GM21619 (cell line): Measurements from ENCODE around the gene EML6.

Source experiments
- ATAC-seq: cut with Tn5 transposase; IDR thresholded peaks from one replicate; pipeline ENCODE4 v1.9.1; 2021; ENCODE audit not compliant: unreplicated experiment

The EML6 gene

DNA sequence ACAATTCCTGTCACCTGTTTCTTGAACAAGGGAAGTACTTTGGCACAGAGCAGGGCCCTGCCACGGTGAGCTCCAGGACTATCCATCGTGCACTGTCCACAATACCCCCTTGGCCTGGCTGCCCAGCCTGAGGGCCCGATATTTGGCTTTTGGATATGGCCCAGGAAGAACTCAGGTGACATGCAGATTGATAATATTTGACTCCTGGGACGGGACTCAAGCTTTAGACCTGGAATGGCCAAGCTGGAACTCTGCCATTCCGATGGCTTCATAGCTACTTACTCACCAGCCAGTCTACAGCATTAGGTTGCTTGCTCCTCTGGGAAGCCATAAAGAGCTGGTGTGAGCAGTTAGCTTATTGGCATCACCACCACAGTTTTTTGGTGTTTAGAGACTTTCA is 26.6 kb downstream of the EML6 start:
- no peak for ATAC-seq

DNA sequence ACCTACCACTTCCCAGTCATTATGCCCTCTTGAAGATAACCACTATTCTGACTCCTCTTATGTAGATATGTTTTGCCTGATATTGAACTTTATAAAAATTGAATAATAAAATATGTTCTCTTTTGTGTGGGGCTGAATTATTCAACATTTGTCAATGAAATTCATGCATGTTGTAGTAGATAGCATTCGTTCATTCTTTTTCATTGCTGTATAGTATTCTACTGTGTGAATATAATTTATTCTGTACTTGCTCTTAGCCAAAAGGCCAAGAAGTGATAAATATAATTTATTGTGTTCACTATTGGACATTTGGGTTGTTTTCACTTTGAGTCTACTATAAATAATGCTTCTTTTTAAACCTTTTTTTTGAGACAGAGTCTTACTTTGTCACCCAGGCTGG is 29.0 kb downstream of the EML6 start:
- no peak for ATAC-seq

DNA sequence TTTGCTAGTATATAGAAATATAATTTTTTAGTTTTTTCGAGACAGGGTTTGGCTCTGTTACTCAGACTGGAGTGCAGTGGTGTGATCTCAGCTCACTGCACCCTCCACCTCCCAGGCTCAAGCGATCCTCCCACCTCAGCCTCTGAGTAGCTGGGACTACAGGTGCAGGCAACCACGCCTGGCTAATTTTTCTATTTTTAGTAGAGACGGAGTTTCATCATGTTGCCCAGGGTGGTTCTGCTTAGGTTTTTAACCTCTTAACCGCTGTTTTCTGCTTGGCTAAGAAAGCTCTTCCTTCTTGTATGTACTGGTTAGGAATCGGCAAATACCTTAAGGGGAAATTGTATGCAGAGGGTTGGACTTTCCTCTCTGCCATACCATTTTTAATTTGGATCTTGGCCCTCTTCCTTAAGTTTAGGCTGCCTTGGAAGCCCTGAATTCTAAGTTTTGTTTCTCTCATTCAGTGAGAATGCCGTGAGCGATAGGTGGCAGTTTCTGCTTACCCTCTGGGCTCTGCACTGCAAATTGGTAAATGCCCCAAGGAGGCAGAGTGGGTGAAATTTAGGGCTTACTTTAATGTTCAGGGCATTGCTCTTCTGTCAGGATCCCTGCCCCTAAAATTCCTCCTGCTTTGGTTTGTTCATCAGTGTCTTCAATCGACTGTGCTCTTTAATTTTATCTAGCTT is 32.3 kb downstream of the EML6 start:
- ATAC-seq: peak; percentile 57

DNA sequence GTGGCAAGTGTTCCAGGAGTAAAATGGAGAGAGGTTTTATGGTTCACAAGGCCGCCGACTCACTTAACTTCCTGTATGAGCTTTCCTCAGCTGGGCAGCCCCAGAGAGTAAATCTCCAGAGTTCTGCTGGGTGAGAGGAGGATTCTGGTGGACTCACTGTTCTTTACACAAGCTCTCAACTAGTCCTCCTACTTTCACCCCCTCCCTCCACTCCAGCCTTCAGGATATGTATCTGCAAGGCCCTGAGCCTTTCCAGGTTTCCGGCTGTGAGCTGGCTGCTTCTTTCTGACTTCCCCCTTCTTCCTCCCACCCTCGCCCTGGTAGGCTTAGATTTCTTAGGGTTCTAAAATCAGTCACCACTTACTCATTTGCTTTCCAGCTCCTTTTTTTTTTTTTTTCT is 34.0 kb downstream of the EML6 start:
- peak; percentile 30 for ATAC-seq

DNA sequence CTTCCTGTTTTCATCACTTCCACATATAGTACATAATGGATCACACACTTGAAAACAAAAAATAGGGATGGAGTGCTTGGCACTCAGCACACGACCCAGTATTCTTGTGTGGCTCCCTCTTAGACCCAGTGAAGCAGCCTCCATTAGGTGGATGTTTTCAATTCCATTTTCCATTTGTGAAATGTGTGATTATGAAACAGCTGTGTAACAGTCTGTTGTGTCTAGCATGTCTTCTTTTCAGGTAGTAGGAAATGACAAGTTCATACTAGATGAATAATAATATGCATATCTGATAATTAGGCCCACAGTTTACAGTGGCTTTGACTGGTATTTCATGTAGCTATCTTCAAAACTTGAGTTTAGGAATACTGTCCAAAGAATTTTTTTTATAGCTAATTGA is 35.5 kb downstream of the EML6 start:
- no peak for ATAC-seq

DNA sequence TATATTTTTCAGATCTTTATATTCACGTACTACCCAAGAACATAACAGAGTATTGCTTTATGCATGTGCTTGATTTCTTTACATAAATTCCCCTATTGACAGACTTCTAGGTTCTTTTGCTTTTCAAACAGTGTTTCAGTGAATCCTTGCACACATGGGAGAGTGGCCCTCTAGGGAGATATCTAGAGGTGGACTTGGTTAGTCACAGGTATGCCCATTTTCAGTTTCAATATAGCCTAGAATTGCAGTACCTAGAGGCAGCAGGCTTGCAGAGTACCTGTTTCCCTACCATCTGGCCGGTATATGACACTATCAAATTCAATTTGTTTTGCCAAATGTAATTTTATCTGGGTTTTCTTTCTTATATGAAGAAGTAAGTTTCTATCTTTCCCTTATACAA is 36.8 kb downstream of the EML6 start:
- peak; percentile 35 for ATAC-seq

DNA sequence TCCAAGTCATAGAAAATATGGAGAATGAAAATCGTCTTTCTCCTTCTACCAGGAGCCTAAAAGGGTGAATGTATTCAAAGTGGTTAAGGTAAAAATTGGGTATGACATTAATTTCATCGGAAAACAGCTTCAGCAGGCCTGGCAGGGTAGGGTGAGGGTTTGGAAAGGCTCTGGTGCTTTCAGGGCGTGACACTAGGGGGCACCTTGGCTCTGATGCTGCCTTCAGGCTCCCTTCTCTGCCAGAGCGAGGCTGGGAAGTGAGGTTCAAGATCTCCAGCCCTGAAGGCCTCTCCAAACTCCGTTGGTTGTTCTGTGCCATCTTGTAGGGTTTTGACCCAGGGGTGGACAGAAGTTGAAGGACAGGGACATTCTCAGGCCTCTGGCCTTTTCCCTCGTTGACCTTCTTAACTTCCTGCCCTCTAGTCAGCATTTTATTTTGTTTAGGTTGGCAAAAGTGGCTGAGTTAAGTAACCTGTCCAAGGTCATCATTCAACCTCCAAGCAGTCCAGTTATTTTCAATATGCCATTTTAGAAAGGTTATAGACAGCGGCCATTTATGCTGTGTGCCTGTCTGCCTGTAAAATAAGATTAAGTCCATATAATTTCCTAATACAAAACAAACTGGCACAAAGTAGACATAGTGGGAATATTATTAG is 40.3 kb downstream of the EML6 start:
- no peak for ATAC-seq

DNA sequence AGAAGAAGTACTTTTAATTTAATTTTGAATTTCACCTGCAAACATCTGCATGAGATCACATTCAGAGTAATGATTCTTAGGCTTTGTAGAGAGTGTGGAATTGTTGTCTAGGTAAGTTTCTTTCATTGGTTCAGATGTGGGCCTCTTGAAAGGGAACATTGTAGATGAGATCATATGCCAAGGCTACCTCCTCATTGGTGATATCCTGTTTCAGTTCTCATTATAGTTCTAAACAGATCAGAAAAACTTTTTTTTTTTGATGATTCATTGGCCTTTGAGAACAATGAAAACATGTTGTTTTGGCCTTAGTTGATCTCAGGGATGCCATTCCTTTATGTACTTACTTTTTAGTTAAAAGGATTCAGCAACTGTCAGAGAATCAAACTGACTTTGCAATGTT is 44.5 kb downstream of the EML6 start:
- ATAC-seq: no peak

DNA sequence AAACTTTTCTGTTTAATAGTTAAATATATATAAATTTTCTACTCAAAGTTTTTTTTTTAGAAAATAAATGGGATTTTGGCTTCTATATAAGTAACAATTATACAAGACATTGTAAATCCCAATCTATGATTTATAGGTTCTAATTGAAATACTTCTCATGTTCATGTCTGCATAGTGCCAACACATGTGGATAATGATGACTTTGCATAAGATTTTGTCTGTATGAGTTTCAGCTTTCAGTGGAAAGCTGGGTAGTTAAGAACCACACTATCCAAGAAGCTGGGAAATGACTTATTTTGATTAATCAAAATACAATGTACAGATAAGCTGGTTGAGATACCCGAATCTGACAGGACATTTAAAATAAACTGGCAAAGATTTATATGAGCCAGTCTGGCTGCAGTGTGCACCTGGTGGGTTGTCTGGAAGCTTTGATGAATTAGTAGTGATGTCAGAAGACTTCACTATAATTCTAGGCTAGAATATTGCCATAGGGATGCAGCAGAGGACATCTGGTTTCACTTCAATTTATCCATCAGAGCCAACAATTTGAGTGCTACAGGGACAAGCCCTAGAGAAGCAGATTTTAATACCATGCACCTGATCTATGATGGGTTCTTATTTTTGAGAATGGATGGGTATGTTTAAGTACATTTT is 45.4 kb downstream of the EML6 start:
- no peak for ATAC-seq

DNA sequence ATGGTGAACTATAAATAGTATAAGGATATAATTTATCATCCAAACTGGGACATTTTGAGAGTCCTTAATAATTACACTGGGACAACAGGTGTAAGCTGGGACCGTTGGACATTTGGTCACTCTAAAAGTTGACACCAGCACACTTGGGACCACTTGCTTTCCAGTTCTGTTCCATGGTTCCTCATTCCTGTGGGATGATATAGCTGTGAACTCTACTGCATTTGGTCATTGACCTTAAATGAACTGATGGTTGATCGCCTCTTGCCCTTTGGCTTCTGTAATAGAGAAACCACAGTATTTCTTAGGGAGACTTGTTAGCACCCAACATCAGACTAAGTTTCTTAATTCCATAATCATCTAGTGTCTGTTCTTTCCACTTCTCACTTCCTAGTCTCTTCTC is 46.7 kb downstream of the EML6 start:
- no peak for ATAC-seq

DNA sequence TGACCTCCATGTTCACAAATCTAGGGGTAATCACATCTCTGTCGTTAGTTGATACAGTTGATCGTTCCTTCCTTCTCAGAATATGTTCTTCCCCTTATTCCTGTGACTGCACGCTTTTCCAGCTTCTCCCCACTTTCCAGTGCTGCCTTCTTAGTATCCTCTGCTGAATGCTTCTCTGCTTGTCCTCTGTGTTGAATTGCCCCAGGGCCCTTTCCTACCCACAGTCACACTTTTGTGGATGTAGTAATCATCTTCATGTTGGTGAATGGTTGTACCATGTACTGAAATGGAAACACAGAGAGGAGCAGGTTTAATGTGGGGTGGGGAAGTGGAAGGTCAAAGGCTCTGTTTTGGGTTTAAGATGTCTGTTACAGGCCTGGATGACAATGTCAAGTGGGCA is 47.2 kb downstream of the EML6 start:
- no peak for ATAC-seq

DNA sequence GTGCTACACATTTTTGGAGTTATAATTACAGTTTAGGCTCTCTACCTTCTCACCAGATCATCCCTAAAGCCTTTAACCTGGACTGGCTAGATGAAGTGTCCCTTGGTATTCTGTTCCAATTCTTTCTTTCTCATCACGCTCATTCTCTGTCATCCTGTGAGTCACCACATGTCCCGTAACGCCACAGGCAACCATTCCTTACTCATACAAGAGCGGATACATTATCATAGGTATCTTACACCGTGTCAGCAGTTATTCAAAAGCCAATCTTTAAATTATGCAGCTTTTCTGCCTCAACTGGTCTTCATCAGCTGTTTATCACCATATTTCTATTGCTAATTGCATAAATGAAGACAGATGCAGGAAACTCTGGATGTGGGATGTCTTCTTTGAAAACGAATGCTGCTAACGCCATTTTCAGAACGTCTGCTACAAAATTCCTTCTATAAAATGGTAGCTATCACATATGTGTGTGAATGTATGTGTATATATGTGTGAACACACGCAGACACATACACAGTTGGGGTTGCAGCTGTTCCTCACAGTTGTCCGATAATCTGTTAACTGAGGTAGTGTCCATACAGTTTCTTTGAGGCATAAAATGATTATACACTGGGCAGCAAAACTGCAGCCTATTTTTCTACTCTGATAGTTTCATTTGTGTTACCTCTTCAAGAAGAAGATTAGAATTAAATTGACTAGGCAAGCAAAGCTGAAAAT is 47.9 kb downstream of the EML6 start:
- no peak for ATAC-seq

DNA sequence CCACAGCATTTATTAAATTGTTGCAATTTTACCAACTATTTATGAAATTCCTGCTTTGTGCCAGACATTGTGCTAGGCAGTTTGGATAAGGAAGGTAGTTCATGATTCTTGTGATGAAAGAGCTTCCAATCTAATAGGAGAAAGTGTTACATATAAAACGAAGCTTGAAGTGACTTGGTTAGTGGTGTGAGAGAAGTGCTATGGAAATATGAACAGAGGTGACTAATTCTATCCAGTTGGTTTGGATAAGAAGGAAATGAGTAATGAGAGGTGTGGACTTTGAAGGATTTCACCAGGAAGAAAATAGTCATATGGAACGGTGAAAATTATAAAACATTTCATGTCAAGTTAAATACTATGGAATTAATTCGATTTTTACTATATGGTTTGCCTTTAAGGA is 48.6 kb downstream of the EML6 start:
- ATAC-seq: no peak

DNA sequence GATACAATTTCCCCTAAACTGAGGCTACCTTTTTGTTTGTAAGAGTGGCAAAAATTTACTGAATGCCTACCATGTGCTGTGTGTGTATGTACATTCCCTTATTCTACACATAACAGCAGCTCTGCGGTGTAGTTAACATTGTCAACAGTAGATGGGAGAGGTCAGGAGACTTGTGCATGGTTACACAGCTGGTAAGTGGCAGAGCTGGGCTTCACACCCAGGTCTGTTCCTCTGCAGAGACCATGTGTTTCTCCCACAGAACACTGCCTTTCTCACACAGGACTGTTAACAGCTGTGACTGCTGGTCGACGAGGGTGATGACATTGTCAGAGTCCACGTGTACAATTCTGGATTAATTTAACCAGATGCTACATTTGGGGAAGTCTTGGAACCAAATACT is 49.1 kb downstream of the EML6 start:
- no peak for ATAC-seq

DNA sequence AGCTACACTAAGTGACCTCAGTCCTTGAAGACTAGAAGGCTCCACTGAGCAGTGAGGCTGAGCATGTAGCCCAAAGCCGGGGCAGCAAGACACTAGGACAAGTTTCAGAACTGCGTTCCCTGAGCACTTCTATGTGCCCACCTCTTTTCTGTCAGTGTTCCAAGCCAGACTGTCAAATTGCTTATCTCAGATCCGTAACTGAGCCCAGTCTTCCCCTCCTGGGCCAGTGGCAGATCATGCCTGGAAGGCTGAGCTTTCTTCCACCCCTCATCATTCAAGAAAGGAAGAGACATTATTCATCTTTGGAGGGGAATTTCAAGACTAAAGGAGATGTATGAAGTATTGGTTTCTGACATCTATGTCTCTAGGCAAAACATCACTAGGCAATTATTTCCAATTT is 49.8 kb downstream of the EML6 start:
- no peak for ATAC-seq

DNA sequence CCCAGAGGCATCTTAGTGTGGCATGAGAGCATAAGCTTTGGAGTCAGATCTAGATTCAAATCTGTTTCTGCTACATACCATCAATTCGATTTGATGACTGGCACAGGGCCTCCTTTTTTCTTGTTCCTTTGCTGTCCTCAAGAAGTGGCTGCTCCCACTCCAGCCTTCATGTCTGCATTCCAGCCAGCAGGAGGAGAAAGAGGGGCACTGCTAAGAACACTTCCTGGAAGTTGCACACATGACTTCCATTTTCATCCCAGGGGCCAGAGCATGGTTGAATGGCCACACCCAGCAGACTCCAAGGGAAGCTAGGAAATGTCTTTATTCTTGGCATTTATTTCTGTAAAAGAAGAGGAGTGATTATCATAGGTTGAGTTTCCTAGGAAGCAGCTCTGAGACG is 50.4 kb downstream of the EML6 start:
- ATAC-seq: no peak

DNA sequence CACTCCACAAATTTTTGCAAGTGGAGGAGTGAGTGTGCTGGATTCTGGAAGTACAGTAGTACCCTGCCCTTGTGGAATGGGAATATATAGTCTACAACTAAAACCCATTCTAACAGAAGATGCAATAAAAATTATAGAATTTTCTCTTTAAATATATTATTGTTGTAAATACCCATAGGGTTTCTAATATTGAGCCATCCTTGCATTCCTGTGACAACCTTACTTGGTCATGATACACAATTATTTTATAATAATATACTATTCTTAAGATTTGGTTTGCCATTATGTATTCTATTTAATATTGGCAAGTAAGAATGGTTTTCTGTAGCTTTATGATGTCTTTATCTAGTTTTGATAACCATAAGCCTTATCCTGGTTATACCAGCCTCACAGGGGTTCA is 52.2 kb downstream of the EML6 start:
- ATAC-seq: no peak

DNA sequence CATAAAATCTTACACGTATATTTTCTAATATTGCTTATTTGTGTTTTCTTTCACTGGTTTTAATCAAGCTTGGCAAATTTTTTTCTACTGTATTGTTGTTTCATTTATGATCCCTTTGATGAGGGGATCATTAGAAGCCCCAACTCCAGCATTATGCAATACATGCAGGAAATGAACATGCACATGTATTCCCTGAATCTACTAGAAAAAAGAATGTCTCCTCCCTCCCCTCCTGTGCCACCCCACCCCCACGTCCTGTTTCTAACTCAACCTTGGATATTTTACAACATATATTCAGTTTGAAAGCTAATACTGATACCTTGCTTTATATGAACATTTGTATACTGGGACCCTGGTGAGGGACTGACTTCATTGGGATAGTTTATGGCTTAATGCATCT is 53.0 kb downstream of the EML6 start:
- no peak for ATAC-seq

DNA sequence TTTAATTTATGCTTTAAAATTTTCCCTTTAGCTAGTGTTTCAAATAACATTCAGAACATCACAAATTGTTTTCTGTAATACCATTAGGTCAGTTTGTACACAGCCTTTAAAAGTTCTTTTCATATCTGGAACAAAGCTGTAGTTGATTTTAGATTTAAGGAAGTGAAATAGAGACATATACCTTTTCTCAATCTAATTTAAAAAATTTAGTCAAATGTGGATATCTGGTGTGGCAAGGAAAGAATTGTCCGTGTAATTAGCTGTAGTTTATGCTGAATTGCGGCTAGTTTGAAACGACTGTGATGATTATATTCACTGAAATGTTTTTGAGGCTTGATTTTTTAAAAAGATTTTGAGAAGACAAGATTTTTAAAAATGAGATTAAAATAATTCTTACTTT is 59.9 kb downstream of the EML6 start:
- no peak for ATAC-seq

DNA sequence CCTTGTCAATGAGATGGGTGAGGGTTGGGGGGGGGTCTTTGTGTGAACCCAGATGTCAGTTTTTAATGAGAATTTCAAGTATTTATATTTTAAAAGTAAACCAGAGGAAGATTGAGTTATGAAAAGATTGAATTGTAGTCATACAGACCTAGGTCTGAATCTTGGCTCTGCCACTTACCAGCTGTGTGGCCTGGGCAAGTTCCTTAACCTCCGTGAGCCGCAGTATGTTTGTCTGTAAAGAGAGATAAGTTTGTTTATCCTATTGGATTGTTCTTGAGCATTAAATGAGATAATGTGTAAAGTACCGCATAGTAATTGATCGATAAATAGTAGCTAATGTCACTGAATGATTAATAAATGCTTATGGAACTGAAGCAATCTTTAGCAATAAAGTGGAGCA is 63.8 kb downstream of the EML6 start:
- no peak for ATAC-seq

DNA sequence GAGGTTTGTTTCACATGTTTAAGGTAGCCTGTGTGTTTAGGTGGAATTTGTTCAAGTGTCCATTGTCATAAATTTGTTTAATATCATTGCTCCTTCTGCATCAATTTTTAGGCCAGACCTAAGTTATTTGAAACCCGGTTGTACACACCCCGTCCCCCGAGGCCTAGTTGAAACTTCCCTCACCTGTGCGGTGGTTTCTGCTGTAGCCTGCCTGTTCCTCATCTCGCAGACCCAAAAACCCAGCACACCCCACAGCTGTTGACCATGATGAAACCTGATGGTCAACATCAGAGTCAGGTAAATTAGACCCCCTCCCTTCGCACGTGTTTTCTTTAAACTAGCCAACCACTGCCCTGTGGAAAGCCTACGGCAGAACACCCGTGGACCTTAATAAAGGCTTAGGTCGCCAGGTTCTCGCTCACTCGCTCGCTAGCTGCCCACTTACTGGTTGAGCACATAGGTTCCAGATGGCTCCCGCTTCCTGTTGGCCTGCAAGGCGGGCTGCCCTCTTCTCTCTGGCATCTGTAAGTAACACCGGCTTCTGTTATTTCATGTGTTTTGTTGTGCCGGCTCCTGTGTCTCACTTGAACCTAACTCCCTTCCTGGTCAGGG is 64.4 kb downstream of the EML6 start:
- no peak for ATAC-seq

DNA sequence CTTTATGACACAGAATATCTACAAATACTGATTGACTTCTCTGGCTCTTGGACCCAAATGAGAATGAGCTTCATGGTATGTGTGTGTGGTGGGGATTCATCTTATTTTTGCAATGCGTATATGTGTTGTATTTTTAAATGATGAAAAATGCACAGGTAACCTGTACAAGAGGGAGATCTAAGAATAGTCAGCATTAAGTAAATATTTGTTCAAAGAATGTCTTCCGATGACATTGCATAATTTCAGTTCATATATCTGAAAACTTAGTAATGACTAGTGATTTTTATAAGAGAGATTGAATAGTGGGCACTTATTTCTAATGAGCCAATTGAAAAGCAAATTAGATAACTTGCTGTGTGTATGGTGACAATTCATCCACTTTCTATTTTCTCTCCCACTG is 66.4 kb downstream of the EML6 start:
- no peak for ATAC-seq
